Psoas muscle (tissue), 8 donors: Measurements from ENCODE around the gene CALHM6. TPM values are rescaled to one million over a fixed set of nuclear protein-coding genes. Genes with fewer than 3 reads are reported as not detected.

Source experiments
- ATAC-seq, 4 donors: fragments of 200-7000 bp; cut with Tn5 transposase; one replicate each; pipeline ENCODE4 v1.9.1; 2020; ENCODE audit warnings: moderate library complexity in 3 of 4, mild to moderate bottlenecking in 2 of 4
- DNase-seq, 2 donors: peaks; one replicate each; pipeline ENCODE4 v3.0.0-alpha.2; 2020
- H3K27ac ChIP-seq: fragments of 200-600 bp; one replicate; pipeline ENCODE4 v1.8.0; 2022
- H3K27me3 ChIP-seq, 3 donors: fragments of 200-600 bp in 1 of 3; one replicate each; pipeline versions ENCODE4 v1.6.1 to v1.8.0; 2013 to 2022; ENCODE audit warnings: low read length in 2 of 3, mild to moderate bottlenecking in 2 of 3, moderate library complexity in 1 of 3; ENCODE audit not compliant: insufficient read depth in 3 of 3
- H3K36me3 ChIP-seq, 2 donors: fragments of 200-600 bp in 1 of 2; one replicate each; pipeline versions ENCODE4 v1.6.1 to v1.8.0; 2013 to 2022; ENCODE audit warnings: low read depth in 1 of 2, mild to moderate bottlenecking in 1 of 2, moderate library complexity in 1 of 2; ENCODE audit not compliant: insufficient read depth in 1 of 2
- H3K4me1 ChIP-seq: fragments of 200-600 bp; one replicate; pipeline ENCODE4 v1.8.0; 2022
- H3K4me3 ChIP-seq: fragments of 200-600 bp; one replicate; pipeline ENCODE4 v1.8.0; 2022; ENCODE audit warnings: mild to moderate bottlenecking
- H3K9me3 ChIP-seq: fragments of 200-600 bp; one replicate; pipeline ENCODE4 v1.8.0; 2022
- WGBS, 3 donors: extraction: QIAGEN DNeasy Blood & Tissue Kit; methylation state at CpG; one replicate each; pipeline versions ENCODE4 v1.1.6 to v1.1.7; 2013; 5-methylcytosine and 5-hydroxymethylcytosine counted together
- intact Hi-C, 2 donors: fragments of 100-400 bp; cut with DNase I; formaldehyde crosslinking; loops; one replicate each; pipeline versions ENCODE4 v1.11.0 to v1.14.2; 2022
- polyA plus RNA-seq, 3 donors: library from polyadenylated mRNA; stranded (reverse); fragments of 200-250 nt; gene quantifications; one replicate each; pipeline ENCODE4 v1.2.3, GENCODE V29; 2013
- total RNA-seq, 4 donors: library from RNA; stranded (reverse); fragmentation: NEBNext Ultra II Directional in 2 of 4; extraction: Animal tissue kit (Norgen Biotek cat#: 25700) in 2 of 4; gene quantifications; one replicate each; pipeline versions ENCODE4 v1.2.1 to v1.2.4, GENCODE V29; 2021 to 2023
- TF ChIP-seq, protein P1 (sequence below): fragments of 200-600 bp; IDR thresholded peaks from one replicate; pipeline ENCODE4 v1.8.0; 2022; ENCODE audit warnings: antibody characterized with exemption
- donor health status: healthy with polysubstance abuse.
- donor health status: DM: no; HTN: no; CAD: no; lungs with moderate emphysema.
- donor health status: Bipolar disorder and iron deficiency.
- donor health status: healthy.
- donor health status: DM: yes; HTN: yes; CAD: no.
- donor health status: DM: no; HTN: no; CAD: no.
- donor health status: DM: no; HTN: no; CAD: no.
- donor health status: DM: yes; HTN: yes; CAD: no.

Gene CALHM6
- total and polyA plus RNA-seq, 7 donors, result 0.50 to 2.1 (median 0.91) TPM; not detected in 1

DNA sequence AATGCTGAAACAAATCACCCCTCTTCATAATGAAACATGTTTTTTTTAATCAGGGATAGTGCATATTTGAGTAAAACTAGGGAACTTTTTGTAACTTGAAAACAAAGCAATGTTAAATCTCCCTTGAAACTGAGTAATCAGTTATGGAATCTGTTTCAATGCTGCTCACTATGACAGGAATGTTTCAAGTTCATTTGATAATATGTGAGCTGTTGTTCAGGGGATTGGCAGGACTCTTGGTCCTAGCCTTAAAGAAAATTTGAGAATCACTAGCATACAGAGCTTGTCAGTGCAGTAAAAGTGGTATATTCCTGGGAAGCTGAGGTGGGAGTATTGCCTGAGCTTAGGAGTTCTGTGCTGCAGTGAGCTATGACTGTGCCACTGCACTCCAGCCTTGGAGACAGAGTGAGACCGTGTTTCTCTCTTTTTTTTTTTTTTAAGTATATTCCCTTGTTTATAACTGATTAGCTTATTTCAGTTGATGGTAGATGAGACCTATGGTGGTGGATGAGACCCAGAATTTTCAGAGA lies 21.6 kb upstream of the CALHM6 start:
- H3K36me3 ChIP-seq, result no peaks in the 10 kb centered on the region
- no peaks in the 10 kb centered on the region for H3K4me1 ChIP-seq
- TF ChIP-seq, protein P1, sequence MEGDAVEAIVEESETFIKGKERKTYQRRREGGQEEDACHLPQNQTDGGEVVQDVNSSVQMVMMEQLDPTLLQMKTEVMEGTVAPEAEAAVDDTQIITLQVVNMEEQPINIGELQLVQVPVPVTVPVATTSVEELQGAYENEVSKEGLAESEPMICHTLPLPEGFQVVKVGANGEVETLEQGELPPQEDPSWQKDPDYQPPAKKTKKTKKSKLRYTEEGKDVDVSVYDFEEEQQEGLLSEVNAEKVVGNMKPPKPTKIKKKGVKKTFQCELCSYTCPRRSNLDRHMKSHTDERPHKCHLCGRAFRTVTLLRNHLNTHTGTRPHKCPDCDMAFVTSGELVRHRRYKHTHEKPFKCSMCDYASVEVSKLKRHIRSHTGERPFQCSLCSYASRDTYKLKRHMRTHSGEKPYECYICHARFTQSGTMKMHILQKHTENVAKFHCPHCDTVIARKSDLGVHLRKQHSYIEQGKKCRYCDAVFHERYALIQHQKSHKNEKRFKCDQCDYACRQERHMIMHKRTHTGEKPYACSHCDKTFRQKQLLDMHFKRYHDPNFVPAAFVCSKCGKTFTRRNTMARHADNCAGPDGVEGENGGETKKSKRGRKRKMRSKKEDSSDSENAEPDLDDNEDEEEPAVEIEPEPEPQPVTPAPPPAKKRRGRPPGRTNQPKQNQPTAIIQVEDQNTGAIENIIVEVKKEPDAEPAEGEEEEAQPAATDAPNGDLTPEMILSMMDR, result no peak
- no peaks in the 10 kb centered on the region for H3K27me3 ChIP-seq
- H3K4me3 ChIP-seq, result no peak overlapping the region
- no peak for DNase-seq
- no peaks in the 10 kb centered on the region for H3K9me3 ChIP-seq
- no peak overlapping the region for H3K27ac ChIP-seq
- intact Hi-C loops, result loop anchor here in 1 of 2 donors (5.0 kb wide), 1 partner anchor 93 kb away; no protein-coding TSS in a partner anchor
- WGBS, 3 donors, result 56 to 78% (median 70%) methylated on average over 1 of the region's 1 CpG
- ATAC-seq, result no peak

DNA sequence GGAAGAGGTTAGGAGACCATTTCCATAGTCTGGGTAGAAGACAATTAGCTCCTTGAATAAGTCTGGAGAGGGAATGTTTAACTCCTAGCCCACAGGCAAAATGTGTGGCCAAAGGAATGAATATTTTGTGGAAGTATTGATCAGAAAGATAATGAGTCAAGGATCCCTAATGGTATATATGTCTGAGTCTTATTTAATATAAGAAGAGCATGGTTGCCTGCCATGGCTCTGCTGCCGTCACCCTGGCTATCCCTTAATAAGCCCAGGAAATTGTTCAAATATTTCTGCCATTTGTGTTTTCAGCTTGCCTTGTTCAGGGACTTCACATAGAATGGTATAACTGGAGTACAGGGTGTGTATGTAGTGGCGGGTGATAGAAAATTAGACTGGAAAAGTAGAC lies 18.1 kb upstream of the CALHM6 start:
- TF ChIP-seq, protein P1, result no peak
- Histone ChIP-seq H3K27me3 (no peaks in the 10 kb centered on the region), H3K9me3 (no peaks in the 10 kb centered on the region), H3K4me1 (no peaks in the 10 kb centered on the region), H3K27ac (no peak overlapping the region), H3K36me3 (no peaks in the 10 kb centered on the region), H3K4me3 (no peak overlapping the region)
- 84 to 92% (median 89%) methylated on average over 2 of the region's 2 CpGs for WGBS, 3 donors
- ATAC-seq (no peak), DNase-seq (no peak)
- intact Hi-C loops, result loop anchor here in 1 of 2 donors (5.0 kb wide), 1 partner anchor 89 kb away; no protein-coding TSS in a partner anchor

- TF ChIP-seq, protein P1, result peak; percentile 45
- no peak for DNase-seq
- ATAC-seq, result peak in 1 of 4 donors; percentile 74
- no peaks in the 10 kb centered on the region for H3K27me3 ChIP-seq
- H3K27ac ChIP-seq, result no peak overlapping the region
- no peaks in the 10 kb centered on the region for H3K4me1 ChIP-seq
- intact Hi-C loops, result loop anchor here in 1 of 2 donors (5.0 kb wide), 1 partner anchor 88 kb away; no protein-coding TSS in a partner anchor
- H3K9me3 ChIP-seq, result no peaks in the 10 kb centered on the region
- WGBS, 3 donors, result 34 to 47% (median 35%) methylated on average over 3 of the region's 3 CpGs
- H3K4me3 ChIP-seq, result no peak overlapping the region
- no peaks in the 10 kb centered on the region for H3K36me3 ChIP-seq
These were observed 17.1 kb upstream of the CALHM6 start for GRCh38 chr6:116444092-116444491.

GRCh38 chr6:116444575-116444974 lies 16.6 kb upstream of the CALHM6 start:
- DNase-seq (no peak), ATAC-seq (peak in 1 of 4 donors; percentile 13)
- no peaks in the 10 kb centered on the region for H3K27me3 ChIP-seq
- H3K4me3 ChIP-seq, result no peak overlapping the region
- no peaks in the 10 kb centered on the region for H3K9me3 ChIP-seq
- no peak overlapping the region for H3K27ac ChIP-seq
- 82 to 89% (median 86%) methylated on average over 1 of the region's 1 CpG for WGBS, 3 donors
- TF ChIP-seq, protein P1, result no peak
- intact Hi-C loops, result loop anchor here in 1 of 2 donors (5.0 kb wide), 1 partner anchor 88 kb away; no protein-coding TSS in a partner anchor
- H3K36me3 ChIP-seq, result no peaks in the 10 kb centered on the region
- H3K4me1 ChIP-seq, result no peaks in the 10 kb centered on the region

DNA sequence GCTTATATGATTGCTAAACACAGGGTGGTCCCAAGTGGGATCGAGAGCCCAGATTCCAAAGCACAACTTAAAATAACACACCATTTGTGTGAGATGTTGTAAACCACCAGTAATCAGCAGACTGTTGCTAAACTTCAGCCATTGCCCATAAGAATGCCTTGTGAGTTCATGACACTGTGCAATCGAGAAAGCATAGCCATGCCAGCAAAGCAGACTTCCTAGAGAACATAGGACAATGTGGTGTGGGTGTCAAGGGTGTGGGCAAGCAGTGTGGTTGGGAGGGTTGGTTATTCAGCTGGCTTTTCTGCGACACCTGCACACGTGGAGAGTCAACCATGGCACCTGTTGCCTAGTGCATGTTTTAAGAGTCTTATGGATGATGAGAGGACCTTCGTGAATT lies 16.1 kb upstream of the CALHM6 start:
- intact Hi-C loops, result loop anchor here in 1 of 2 donors (5.0 kb wide), 1 partner anchor 158 kb away; no protein-coding TSS in a partner anchor
- no peak for ATAC-seq
- Histone ChIP-seq H3K27ac (no peak overlapping the region), H3K9me3 (no peaks in the 10 kb centered on the region), H3K36me3 (no peaks in the 10 kb centered on the region), H3K4me1 (no peaks in the 10 kb centered on the region), H3K27me3 (no peaks in the 10 kb centered on the region), H3K4me3 (no peak overlapping the region)
- TF ChIP-seq, protein P1, result no peak
- no peak for DNase-seq
- 47 to 56% (median 47%) methylated on average over 5 of the region's 5 CpGs for WGBS, 3 donors
